CD4-positive, alpha-beta T cell treated with Interleukin-17A for 4 hours (primary cell): ENCODE results near the gene SLC35E4.
"Not testable (repeated sequence)": the region's sequence is repeated elsewhere in the genome, so short reads cannot be mapped to it uniquely, and the experiment has no call there.

Source experiments
- DNase-seq: peaks from one replicate; pipeline ENCODE4 v3.0.0-alpha.2; 2020; ENCODE audit warnings: mixed read lengths

The SLC35E4 gene

GRCh38 chr22:30612789-30613188 is 22.8 kb upstream of the SLC35E4 start:
- DNase-seq, result no peak

DNA sequence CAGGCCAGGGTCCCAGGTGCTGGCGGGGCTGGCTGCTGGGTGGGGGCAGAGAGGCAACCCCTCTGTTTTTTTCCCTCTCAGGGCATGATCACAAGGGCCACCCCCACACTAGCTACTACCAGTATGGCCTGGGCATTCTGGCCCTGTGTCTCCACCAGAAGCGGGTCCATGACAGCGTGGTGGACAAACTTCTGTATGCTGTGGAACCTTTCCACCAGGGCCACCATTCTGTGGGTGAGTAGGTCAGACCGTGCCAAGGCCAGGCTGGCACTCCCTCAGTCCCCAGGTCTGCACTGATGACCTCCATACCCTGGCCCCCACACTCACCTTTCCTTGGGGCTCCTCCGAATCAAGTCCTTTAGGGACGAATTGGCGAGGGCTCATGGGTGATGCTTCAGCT is 21.3 kb upstream of the SLC35E4 start:
- DNase-seq, result no peak

GRCh38 chr22:30614879-30615278 is 20.7 kb upstream of the SLC35E4 start:
- DNase-seq, result no peak

GRCh38 chr22:30615543-30615954 is 20.0 kb upstream of the SLC35E4 start:
- DNase-seq, result no peak

DNA sequence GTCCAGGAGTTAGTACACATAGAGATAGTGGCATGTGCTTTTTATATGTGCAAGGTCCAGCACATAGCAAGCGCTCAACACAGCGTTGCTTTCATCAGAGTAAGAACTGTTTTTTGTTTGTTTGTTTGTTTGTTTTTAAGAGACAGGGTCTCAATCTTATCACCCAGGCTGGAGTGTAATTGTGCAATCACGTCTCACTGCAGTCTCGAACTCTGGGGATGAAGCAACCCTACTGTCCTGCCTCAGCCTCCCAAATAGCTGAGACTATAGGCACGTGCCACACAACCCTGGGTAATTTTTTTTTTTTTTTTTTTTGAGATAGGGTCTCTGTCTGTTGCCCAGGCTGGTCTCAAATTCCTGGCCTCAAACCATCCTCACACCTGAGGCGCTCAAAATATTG is 17.8 kb upstream of the SLC35E4 start:
- DNase-seq, result no peak

- not testable (repeated sequence) for DNase-seq
These were observed 15.7 kb upstream of the SLC35E4 start for GRCh38 chr22:30619909-30620308.

GRCh38 chr22:30626413-30626812 is 9.2 kb upstream of the SLC35E4 start:
- no peak for DNase-seq

DNA sequence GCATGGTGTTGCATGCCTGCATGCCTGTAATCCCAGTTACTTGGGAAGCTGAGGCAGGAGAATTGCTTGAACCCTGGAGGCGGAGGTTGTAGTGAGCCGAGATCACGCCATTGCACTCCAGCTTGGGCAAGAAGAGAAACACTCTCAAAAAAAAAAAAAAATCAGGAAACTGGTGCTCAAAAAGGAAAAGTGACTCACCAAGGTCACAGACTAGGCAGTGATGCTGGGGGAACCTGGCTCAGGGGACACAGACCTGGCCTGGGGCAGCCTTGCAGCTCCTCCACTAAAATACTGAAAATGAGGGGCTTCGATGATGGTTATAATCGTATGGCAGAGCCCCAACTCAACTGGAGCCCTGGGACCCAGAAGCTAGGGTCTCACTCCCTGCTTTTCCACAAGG is 8.1 kb upstream of the SLC35E4 start:
- DNase-seq, result no peak

GRCh38 chr22:30628491-30628890 is 7.1 kb upstream of the SLC35E4 start:
- DNase-seq, result no peak

GRCh38 chr22:30631469-30631868 is 4.1 kb upstream of the SLC35E4 start:
- DNase-seq, result not testable (repeated sequence)

DNA sequence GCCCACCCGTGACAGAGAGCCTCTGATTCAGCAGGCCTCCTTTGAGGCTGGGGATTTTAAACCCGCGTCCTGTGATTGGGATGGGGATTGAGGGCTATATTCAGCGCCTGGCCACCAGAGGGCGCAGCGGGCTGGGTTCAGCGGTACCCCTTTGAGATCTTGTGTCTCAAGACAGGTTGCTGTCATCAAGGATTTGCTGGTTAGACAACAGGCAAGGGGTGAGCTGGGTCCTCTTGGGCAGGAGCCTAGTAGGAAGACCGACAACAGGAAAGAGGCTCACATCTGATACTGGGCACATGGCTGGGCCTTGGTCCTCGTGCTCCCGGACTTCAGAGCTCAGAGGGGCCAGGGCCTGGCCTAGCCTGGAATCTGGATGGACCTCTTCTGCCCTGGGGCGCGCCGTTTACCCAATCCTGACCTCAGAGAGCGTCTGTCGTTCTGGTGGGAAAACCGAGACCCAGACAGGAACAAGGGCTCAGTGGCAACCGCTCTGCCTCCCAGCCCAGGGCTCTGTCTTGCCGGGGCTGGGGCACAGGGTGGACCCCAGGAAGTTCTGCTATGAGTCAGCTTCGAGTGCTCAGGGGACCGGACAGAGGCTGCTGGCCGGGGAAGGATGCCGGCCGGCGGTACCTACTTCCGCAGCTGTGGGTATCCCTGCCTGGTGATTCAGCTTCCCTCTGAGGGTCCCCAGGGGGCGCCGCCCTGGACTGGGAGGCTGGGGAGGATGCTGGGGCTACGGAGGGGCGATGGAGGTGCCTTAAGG is 929 bp upstream of the SLC35E4 start:
- peak; percentile 94 for DNase-seq

GRCh38 chr22:30636226-30637077 is 871 bp downstream of the SLC35E4 start:
- peak; percentile 21 for DNase-seq

GRCh38 chr22:30637701-30638114 is 2.1 kb downstream of the SLC35E4 start:
- no peak for DNase-seq

- DNase-seq, result no peak
These were observed 4.8 kb downstream of the SLC35E4 start for GRCh38 chr22:30640361-30640760.

- DNase-seq, result no peak
These were observed 5.4 kb downstream of the SLC35E4 start for GRCh38 chr22:30640839-30641430.

DNA sequence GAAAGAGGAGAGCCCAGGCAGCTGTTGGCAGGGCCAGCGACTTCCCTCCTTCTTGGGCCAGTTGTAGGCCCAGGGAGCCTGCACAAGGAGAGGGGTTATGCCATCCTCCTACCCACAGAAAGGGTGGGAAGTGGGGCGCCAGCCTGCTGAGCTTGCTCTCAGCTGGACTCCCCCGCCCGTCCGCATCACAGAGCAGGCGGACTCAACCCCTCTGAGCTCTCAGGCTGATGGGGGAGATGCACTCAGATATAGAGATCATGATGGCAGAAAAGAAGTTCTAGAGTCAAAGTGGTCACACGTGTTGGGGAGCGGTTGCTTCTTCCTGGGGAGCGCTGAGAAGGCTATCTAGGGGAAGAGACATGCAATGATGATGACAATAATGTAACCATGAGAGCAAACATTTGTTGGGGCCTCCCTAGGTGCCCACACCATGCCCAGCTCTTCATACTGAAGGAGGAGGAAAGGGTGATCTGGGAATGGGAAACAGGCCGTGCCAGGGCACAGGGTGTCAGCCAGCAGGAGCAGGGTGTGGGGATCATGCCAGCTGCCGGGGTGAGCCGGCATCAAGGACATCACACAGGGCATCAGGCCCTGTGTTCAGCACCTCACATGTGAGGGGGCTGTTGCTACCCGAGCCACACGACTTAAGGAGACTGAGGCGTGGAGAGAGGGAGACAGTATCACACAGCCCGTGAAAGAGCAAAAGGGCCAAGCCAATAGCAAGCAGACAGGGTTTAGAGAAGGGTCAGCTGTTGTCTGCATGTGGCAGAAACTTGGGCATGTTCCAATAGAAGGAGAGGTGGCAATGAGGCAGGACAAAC is 7.7 kb downstream of the SLC35E4 start:
- DNase-seq, result no peak

DNA sequence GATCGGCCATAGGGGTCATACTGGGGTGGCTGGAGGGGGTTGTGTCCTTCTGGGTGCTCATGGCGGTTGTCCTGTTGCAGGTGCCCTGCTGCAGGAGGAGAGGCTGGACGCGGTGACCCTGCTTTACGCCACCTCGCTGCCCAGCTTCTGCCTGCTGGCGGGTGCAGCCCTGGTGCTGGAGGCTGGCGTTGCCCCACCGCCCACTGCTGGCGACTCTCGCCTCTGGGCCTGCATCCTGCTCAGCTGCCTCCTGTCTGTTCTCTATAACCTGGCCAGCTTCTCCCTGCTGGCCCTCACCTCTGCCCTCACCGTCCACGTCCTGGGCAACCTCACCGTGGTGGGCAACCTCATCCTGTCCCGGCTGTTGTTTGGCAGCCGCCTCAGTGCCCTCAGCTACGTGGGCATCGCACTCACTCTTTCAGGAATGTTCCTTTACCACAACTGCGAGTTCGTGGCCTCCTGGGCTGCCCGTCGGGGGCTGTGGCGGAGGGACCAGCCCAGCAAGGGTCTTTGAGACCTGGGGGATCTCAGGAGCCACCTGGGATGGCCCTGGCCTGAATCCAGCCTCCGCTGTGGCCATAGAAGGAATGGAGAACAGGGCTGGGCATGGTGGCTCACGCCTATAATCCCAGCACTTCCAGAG is 11.1 kb downstream of the SLC35E4 start:
- DNase-seq, result no peak

DNA sequence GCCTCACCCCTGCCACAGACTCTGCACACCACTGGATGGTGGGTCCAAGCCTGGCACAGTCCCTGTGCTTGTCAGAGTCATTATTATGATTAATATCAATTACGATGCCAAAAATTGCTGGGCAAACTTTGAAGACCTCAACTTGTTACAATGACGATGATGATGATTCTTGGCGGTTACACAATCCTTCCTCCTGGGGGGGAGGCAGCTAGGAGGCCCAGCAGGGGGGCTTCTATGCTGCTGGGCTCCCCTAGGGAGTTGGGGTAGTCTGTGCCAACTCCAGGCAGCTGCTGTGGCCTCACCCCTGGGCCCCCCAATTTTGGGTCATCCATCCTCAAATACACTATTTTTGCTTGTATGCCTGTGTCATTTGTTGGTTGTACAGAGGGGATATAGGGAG is 12.0 kb downstream of the SLC35E4 start:
- DNase-seq, result no peak

GRCh38 chr22:30648825-30649224 is 13.2 kb downstream of the SLC35E4 start:
- DNase-seq, result no peak

- peak; percentile 81 for DNase-seq
These were observed 13.9 kb downstream of the SLC35E4 start for GRCh38 chr22:30649430-30650007.

DNA sequence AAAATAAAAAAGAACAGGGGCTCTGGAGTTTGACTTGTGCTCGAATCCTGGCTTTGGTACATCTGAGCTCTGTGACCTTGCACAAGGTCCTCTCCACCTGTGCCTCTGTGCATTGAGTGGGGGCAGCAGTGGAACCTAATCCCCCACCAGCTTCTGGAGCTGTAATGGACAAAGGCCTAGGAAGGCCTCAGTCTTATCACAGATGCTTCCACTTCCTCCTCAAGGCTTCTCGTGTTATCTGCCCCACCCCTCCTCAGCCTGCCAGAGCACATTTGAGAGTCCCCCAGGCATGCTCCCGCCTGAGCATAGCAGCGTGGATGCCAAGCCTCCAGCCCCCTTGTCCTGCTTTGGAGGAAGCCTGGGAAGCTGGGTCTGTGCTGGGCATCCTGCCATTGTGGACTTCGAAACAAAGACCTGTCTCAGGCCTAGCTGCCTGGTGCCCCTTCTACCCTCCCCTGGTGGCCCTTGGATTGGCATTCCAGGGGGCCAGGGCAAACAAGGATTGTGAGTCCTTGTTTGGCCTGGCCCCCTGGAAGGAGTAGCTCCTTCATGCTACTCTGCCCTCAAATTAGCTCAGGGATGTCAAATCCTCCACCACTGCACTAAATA is 15.0 kb downstream of the SLC35E4 start:
- DNase-seq, result no peak
